Body of pancreas (tissue), 4 donors: ENCODE measurements around the gene PLXDC2. TPM values are rescaled to one million over a fixed set of nuclear protein-coding genes. Genes with fewer than 3 reads are reported as not detected.

Experiments
- ATAC-seq: fragments of 150-250 bp; one replicate; pipeline ENCODE4 v1.9.1; 2016
- DNase-seq, 4 donors: peaks; one replicate each; pipeline ENCODE4 v3.0.0-alpha.2; 2019
- H3K27ac ChIP-seq, 4 donors: fragments of 200-600 bp; sonication (generic); 1 replicate in 3 of 4; 2 replicates in 1 of 4; pipeline versions ENCODE4 v1.5.1 to v1.6.1; 2016 to 2019; ENCODE audit warnings: mild to moderate bottlenecking in 1 of 4, mixed read lengths in 1 of 4, moderate library complexity in 1 of 4
- H3K27me3 ChIP-seq, 2 donors: fragments of 200-600 bp; sonication (generic); one replicate each; pipeline ENCODE4 v1.6.0; 2016; ENCODE audit warnings: mild to moderate bottlenecking in 1 of 2
- H3K36me3 ChIP-seq, 2 donors: fragments of 200-600 bp; sonication (generic); replicated peaks in 1 of 2; 2 replicates each; pipeline ENCODE4 v1.5.1; 2016; ENCODE audit warnings: low read depth in 2 of 2; ENCODE audit not compliant: insufficient read depth in 1 of 2
- H3K4me1 ChIP-seq: fragments of 200-600 bp; sonication (generic); one replicate; pipeline ENCODE4 v1.6.0; 2016
- H3K4me3 ChIP-seq, 2 donors: fragments of 200-600 bp; sonication (generic); 1 replicate in 1 of 2; 2 replicates in 1 of 2; pipeline ENCODE4 v1.5.1; 2016 to 2019
- H3K9me3 ChIP-seq, 3 donors: fragments of 200-600 bp; sonication (generic); 1 replicate in 2 of 3; 2 replicates in 1 of 3; pipeline ENCODE4 v1.5.1; 2016
- POLR2A ChIP-seq, 3 donors: fragments of 450-650 bp; IDR thresholded peaks; one replicate each; pipeline ENCODE4 v1.6.1; 2016; ENCODE audit warnings: antibody characterized with exemption in 3 of 3, mild to moderate bottlenecking in 2 of 3
- WGBS, 2 donors: methylation state at CpG; one replicate each; pipeline ENCODE4 v1.1.5; 2017; 5-methylcytosine and 5-hydroxymethylcytosine counted together
- intact Hi-C: fragments of 100-400 bp; cut with DNase I; formaldehyde crosslinking; loops from one replicate; pipeline ENCODE4 v1.15.1; 2023
- total RNA-seq, 2 donors: library from RNA; depleted of rRNA; stranded (reverse); fragments of >200 nt; gene quantifications; one replicate each; pipeline ENCODE4 v1.1.0, GENCODE V29; 2016
- TF ChIP-seq, protein P1 (sequence below), 7 experiments: fragments of 450-650 bp in 4 of 7; fragments of 200-600 bp in 3 of 7; sonication (generic) in 3 of 7; IDR thresholded peaks; one replicate each; pipeline ENCODE4 v1.5.1; 2016 to 2019; ENCODE audit warnings: antibody characterized with exemption in 7 of 7

The PLXDC2 gene
- total RNA-seq, 2 donors from 2014 or later: 8.2 to 13.5 TPM

DNA sequence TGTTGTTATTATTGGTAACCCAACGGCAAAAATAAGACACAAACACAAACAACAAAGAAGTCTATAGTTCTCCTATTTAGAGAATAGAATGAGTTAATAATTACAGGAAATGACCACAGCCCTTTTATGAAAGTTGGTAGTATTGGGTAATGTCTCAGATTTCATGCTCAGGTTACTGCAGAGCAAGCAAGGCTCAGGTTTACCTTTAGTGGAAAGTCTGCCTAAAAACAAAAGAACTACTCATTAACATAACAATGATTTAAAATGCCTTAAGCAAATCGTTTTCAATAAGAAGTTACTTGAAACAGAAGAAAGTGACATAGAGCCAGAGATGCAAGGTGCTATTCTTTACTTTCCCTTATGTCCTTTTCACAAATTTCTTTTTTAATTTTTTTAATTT lies 441.2 kb downstream of the PLXDC2 start:
- Histone ChIP-seq H3K36me3 (no peaks in the 10 kb centered on the region), H3K4me3 (no peak overlapping the region), H3K27ac (no peak overlapping the region), H3K27me3 (no peaks in the 10 kb centered on the region), H3K4me1 (no peaks in the 10 kb centered on the region), H3K9me3 (no peaks in the 10 kb centered on the region)
- 24 to 31% methylated on average over 2 of the region's 2 CpGs for WGBS, 2 donors
- TF ChIP-seq POLR2A (IDR thresholded peaks at IDR 0.05): no peak
- TF ChIP-seq, protein P1, sequence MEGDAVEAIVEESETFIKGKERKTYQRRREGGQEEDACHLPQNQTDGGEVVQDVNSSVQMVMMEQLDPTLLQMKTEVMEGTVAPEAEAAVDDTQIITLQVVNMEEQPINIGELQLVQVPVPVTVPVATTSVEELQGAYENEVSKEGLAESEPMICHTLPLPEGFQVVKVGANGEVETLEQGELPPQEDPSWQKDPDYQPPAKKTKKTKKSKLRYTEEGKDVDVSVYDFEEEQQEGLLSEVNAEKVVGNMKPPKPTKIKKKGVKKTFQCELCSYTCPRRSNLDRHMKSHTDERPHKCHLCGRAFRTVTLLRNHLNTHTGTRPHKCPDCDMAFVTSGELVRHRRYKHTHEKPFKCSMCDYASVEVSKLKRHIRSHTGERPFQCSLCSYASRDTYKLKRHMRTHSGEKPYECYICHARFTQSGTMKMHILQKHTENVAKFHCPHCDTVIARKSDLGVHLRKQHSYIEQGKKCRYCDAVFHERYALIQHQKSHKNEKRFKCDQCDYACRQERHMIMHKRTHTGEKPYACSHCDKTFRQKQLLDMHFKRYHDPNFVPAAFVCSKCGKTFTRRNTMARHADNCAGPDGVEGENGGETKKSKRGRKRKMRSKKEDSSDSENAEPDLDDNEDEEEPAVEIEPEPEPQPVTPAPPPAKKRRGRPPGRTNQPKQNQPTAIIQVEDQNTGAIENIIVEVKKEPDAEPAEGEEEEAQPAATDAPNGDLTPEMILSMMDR (IDR thresholded peaks at IDR 0.05): no peak
- no peak for DNase-seq
- intact Hi-C loops: no loop called here
- no peak for ATAC-seq

DNA sequence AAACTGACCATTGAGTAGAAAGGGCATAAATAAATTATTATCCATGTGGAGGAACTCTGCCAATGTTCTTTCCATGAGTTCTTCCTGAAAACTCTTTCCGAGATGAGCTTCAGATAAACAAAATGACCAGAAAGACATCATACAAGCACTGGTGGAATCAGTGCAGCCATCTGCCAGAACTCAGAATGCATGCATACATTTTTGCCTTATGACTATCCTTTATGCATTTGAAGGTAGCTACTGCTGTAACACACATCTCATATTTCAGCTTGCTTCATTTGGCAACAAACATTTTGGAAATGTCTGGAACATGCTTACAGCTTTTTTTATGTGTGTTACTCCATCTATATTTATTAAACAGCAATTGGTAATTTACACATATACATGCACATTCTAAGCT lies 448.9 kb downstream of the PLXDC2 start:
- Histone ChIP-seq H3K4me1 (no peaks in the 10 kb centered on the region), H3K36me3 (no peaks in the 10 kb centered on the region), H3K27me3 (no peaks in the 10 kb centered on the region), H3K27ac (no peak overlapping the region), H3K4me3 (no peak overlapping the region), H3K9me3 (no peaks in the 10 kb centered on the region)
- ATAC-seq (no peak), DNase-seq (no peak)
- intact Hi-C loops: no loop called here
- 41 to 56% methylated on average over 1 of the region's 1 CpG for WGBS, 2 donors
- TF ChIP-seq POLR2A (IDR thresholded peaks at IDR 0.05): no peak
- TF ChIP-seq, protein P1 (IDR thresholded peaks at IDR 0.05): no peak

DNA sequence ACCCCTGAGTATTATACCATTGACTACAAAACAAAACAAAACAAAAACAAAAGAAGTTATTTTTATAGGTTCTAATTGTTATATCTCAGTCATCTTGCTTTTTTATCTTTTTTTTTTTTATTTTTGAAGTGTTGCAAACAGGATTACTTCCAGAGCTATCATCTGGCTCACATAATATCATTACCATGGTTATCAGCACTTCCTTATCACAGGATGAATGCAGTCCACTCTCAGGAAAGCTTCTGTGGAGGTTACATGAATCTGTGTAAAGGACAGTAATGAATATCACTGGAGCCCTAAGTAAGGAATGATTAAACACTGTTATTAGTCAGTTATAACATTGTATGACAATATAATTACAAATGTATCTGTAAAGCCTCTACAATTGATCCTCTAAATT lies 451.5 kb downstream of the PLXDC2 start:
- TF ChIP-seq, protein P1 (IDR thresholded peaks at IDR 0.05): no peak
- TF ChIP-seq POLR2A (IDR thresholded peaks at IDR 0.05): no peak
- Histone ChIP-seq H3K27ac (no peak overlapping the region), H3K27me3 (no peaks in the 10 kb centered on the region), H3K36me3 (no peaks in the 10 kb centered on the region), H3K4me1 (no peaks in the 10 kb centered on the region), H3K4me3 (no peak overlapping the region), H3K9me3 (no peaks in the 10 kb centered on the region)
- intact Hi-C loops: no loop called here
- DNase-seq (no peak), ATAC-seq (no peak)

DNA sequence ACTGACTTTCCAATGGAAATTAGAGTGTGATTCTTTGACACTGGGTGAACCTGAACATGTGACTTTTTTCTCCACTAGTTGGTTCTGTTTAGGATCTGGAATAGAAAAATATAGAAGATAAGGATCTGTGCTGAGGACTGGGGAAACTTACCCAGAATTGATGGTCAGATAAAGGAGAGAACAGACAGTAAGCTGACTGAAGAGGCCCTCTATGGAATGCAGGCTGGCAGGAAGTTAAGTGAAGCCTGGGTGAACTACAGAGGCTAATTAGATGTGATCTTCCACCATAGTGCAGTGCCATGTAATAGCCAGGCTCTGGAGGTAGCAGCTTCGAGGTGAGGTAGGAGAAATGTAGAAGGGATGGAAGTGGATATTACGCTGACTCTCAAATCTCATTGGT lies 455.3 kb downstream of the PLXDC2 start:
- 73 to 80% methylated on average over 2 of the region's 2 CpGs for WGBS, 2 donors
- no peak for DNase-seq
- no peak overlapping the region for H3K27ac ChIP-seq
- H3K4me1 ChIP-seq: no peaks in the 10 kb centered on the region
- intact Hi-C loops: no loop called here
- no peaks in the 10 kb centered on the region for H3K36me3 ChIP-seq
- H3K9me3 ChIP-seq: no peaks in the 10 kb centered on the region
- no peaks in the 10 kb centered on the region for H3K27me3 ChIP-seq
- ATAC-seq: no peak
- TF ChIP-seq POLR2A (IDR thresholded peaks at IDR 0.05): no peak
- TF ChIP-seq, protein P1 (IDR thresholded peaks at IDR 0.05): no peak
- no peak overlapping the region for H3K4me3 ChIP-seq

DNA sequence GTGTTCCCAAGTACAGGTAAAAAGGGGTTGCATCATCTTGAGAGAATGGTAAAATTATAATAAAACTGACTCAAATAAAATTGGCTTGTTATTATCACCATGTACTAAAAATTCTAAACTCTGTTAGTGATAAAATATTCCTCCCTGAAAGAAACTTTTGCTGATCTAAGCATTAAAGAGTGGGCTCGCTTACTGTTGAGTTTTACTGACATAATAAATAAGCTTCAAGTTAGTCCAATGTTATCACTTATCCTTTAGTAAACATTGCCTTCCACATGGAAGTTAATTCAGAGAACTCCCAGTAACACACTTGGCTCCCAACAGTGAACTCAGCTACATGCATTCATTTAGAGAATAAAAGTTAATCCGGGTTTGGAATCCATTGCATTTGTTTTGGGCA lies 456.4 kb downstream of the PLXDC2 start:
- DNase-seq (no peak), ATAC-seq (no peak)
- H3K27me3 ChIP-seq: no peaks in the 10 kb centered on the region
- H3K27ac ChIP-seq: no peak overlapping the region
- 27 to 35% methylated on average over 2 of the region's 2 CpGs for WGBS, 2 donors
- no peaks in the 10 kb centered on the region for H3K36me3 ChIP-seq
- H3K4me3 ChIP-seq: no peak overlapping the region
- intact Hi-C loops: no loop called here
- H3K9me3 ChIP-seq: no peaks in the 10 kb centered on the region
- no peaks in the 10 kb centered on the region for H3K4me1 ChIP-seq
- TF ChIP-seq, protein P1 (IDR thresholded peaks at IDR 0.05): no peak
